GM23338 (cell line): Measurements from ENCODE around the gene LNX1. TPM values are rescaled to one million over a fixed set of nuclear protein-coding genes. Genes with fewer than 3 reads are reported as not detected.

Experiments used
- ATAC-seq: fragments of 200-7000 bp; cut with Tn5 transposase; 3 replicates; pipeline ENCODE4 v1.9.1; 2020
- DNase-seq: peaks from one replicate; pipeline ENCODE4 v3.0.0-alpha.2; 2015; ENCODE audit warnings: low spot score
- H2AFZ ChIP-seq: fragments of 200-600 bp; sonication (generic); 2 replicates; pipeline ENCODE4 v1.8.0; 2016; ENCODE audit warnings: antibody characterized with exemption, mild to moderate bottlenecking, moderate library complexity
- H3F3A ChIP-seq: fragments of 200-600 bp; sonication (generic); replicated peaks from 2 replicates; pipeline ENCODE4 v1.8.0; 2017; ENCODE audit warnings: antibody characterized with exemption, mixed run types, low read depth
- H3K27ac ChIP-seq: fragments of 200-600 bp; sonication (generic); 2 replicates; pipeline ENCODE4 v1.6.1; 2016; ENCODE audit warnings: low read depth
- H3K27me3 ChIP-seq: fragments of 200-600 bp; sonication (generic); 2 replicates; pipeline ENCODE4 v1.8.0; 2016; ENCODE audit warnings: mild to moderate bottlenecking, mixed run types, moderate library complexity; ENCODE audit not compliant: insufficient read depth
- H3K36me3 ChIP-seq: fragments of 200-600 bp; sonication (generic); 2 replicates; pipeline ENCODE4 v1.8.0; 2016; ENCODE audit warnings: mild to moderate bottlenecking; ENCODE audit not compliant: insufficient read depth
- H3K4me1 ChIP-seq: fragments of 200-600 bp; sonication (generic); 2 replicates; pipeline ENCODE4 v1.8.0; 2016; ENCODE audit warnings: mild to moderate bottlenecking, moderate library complexity; ENCODE audit not compliant: insufficient read depth
- H3K4me2 ChIP-seq: fragments of 200-600 bp; sonication (generic); 2 replicates; pipeline ENCODE4 v1.7.1; 2017; ENCODE audit warnings: mixed run types
- H3K4me3 ChIP-seq: fragments of 200-600 bp; sonication (generic); 2 replicates; pipeline ENCODE4 v1.6.1; 2016; ENCODE audit warnings: mixed run types
- H3K79me2 ChIP-seq: fragments of 200-600 bp; sonication (generic); replicated peaks from 2 replicates; pipeline ENCODE4 v1.8.0; 2017; ENCODE audit warnings: mild to moderate bottlenecking; ENCODE audit not compliant: insufficient read depth
- H3K9me2 ChIP-seq: fragments of 200-600 bp; sonication (generic); 2 replicates; pipeline ENCODE4 v1.8.0; 2017; ENCODE audit not compliant: insufficient read depth
- H4K20me1 ChIP-seq: fragments of 200-600 bp; sonication (generic); replicated peaks from 2 replicates; pipeline ENCODE4 v1.8.0; 2017; ENCODE audit warnings: mild to moderate bottlenecking; ENCODE audit not compliant: insufficient read depth
- H3K27ac Mint-ChIP-seq: 2 replicates; pipeline ENCODE4 v1.8.0; 2020; ENCODE audit warnings: inconsistent platforms, mild to moderate bottlenecking, moderate library complexity, mixed read lengths
- H3K27me3 Mint-ChIP-seq: 3 replicates; pipeline ENCODE4 v1.8.0; 2022; ENCODE audit warnings: low read depth, mild to moderate bottlenecking, moderate library complexity, mixed read lengths, inconsistent platforms; ENCODE audit not compliant: insufficient read depth, poor library complexity
- H3K36me3 Mint-ChIP-seq: 3 replicates; pipeline ENCODE4 v1.8.0; 2021; ENCODE audit warnings: low read depth, mild to moderate bottlenecking, inconsistent platforms, moderate library complexity, mixed read lengths
- H3K4me1 Mint-ChIP-seq: 3 replicates; pipeline ENCODE4 v1.8.0; 2020; ENCODE audit warnings: mild to moderate bottlenecking, inconsistent platforms, mixed read lengths
- H3K4me3 Mint-ChIP-seq: 3 replicates; pipeline ENCODE4 v1.8.0; 2021; ENCODE audit warnings: moderate library complexity, mild to moderate bottlenecking, inconsistent platforms, mixed read lengths
- H3K9me3 Mint-ChIP-seq: 3 replicates; pipeline ENCODE4 v1.8.0; 2020; ENCODE audit warnings: moderate library complexity, mild to moderate bottlenecking, inconsistent platforms, mixed read lengths
- CTCF ChIP-seq, 2 experiments: fragments of 200-600 bp in 1 of 2; sonication (generic) in 1 of 2; conservative IDR thresholded peaks; 2 replicates each; pipeline versions ENCODE4 v1.5.1 to v1.6.1; 2016 to 2017; ENCODE audit warnings: antibody characterized with exemption in 2 of 2, low read depth in 2 of 2, mild to moderate bottlenecking in 2 of 2, moderate library complexity in 1 of 2
- NANOG ChIP-seq: IDR thresholded peaks from 2 replicates; pipeline ENCODE4 v1.6.1; 2016; ENCODE audit warnings: antibody characterized with exemption, borderline replicate concordance
- REST ChIP-seq: IDR thresholded peaks from one replicate; pipeline ENCODE4 v1.6.1; 2018; ENCODE audit warnings: antibody characterized with exemption; ENCODE audit not compliant: unreplicated experiment
- ZNF462 ChIP-seq: fragments of 250-450 bp; sonication (Bioruptor Pico); IDR thresholded peaks from 2 replicates; pipeline ENCODE4 v1.5.0; 2020; ENCODE audit warnings: mild to moderate bottlenecking, moderate library complexity
- polyA plus RNA-seq: library from polyadenylated mRNA; unstranded; fragments of >200 nt; fragmentation: Nextera tagmentation; extraction: Ambion mirVana; gene quantifications from 2 replicates; pipeline ENCODE4 v1.2.1, GENCODE V29; 2016
- total RNA-seq: library from RNA; depleted of rRNA; stranded (reverse); fragments of >200 nt; shearing (Covaris generic); gene quantifications from 2 replicates; pipeline ENCODE4 v1.2.3, GENCODE V29; 2014

Gene LNX1
- total and polyA plus RNA-seq, 2 experiments from 2014 or later: 5.4 to 6.4 TPM

- Mint-ChIP-seq H3K4me3 (no peak overlapping the region; the same call in 2 of the 3 replicates), H3K27me3 (peaks cover 8% of the 10 kb centered on the region), H3K9me3 (no peaks in the 10 kb centered on the region; the same call in 2 of the 3 replicates), H3K4me1 (peaks cover 42% of the 10 kb centered on the region), H3K36me3 (no peaks in the 10 kb centered on the region), H3K27ac (no peak overlapping the region)
- H3K4me3 ChIP-seq: no peak overlapping the region
- no peaks in the 10 kb centered on the region for H3K27me3 ChIP-seq
- DNase-seq (no peak), ATAC-seq (no peak)
- peaks cover 16% of the 10 kb centered on the region for H3K4me1 ChIP-seq
- no peaks in the 10 kb centered on the region for H3K36me3 ChIP-seq
- no peaks in the 10 kb centered on the region for H3K79me2 ChIP-seq
- H4K20me1 ChIP-seq: no peaks in the 10 kb centered on the region
- no peak overlapping the region for H3K4me2 ChIP-seq
- TF ChIP-seq NANOG: no peak
- TF ChIP-seq REST: no peak
- no peak for TF ChIP-seq CTCF (conservative IDR thresholded peaks at IDR 0.05; ENCODE audit: low read depth in 2 of 2)
- no peak for TF ChIP-seq ZNF462 (CRISPR knock-in tag)
- no peaks in the 10 kb centered on the region for H3F3A ChIP-seq
- no peaks in the 10 kb centered on the region for H3K9me2 ChIP-seq
- H3K27ac ChIP-seq: no peak overlapping the region
- no peak overlapping the region for H2AFZ ChIP-seq
These were observed 1.8 kb downstream of the LNX1 start for GRCh38 chr4:53589511-53589910.
